Coronary artery (tissue), 2 donors: ENCODE data around the gene ENO3.
"Not testable (repeated sequence)": the region's sequence is repeated elsewhere in the genome, so short reads cannot be mapped to it uniquely, and the experiment has no call there.

ENCODE experiments used
- DNase-seq: peaks from one replicate; pipeline ENCODE4 v3.0.0-alpha.2; 2017; ENCODE audit warnings: low spot score
- H3K27ac ChIP-seq, 2 donors: fragments of 200-600 bp; sonication (generic); one replicate each; pipeline ENCODE4 v1.5.1; 2016 to 2019
- H3K4me3 ChIP-seq: fragments of 200-600 bp; sonication (generic); 2 replicates; pipeline ENCODE4 v1.5.1; 2016; ENCODE audit warnings: mild to moderate bottlenecking, moderate library complexity
- CTCF ChIP-seq: fragments of 200-600 bp; sonication (generic); IDR thresholded peaks from one replicate; pipeline ENCODE4 v1.5.1; 2019; ENCODE audit warnings: antibody characterized with exemption

Gene ENO3

GRCh38 chr17:4950746-4951204 is at the start of gene ENO3:
ENO3 (plus strand) TSS chr17:4951119; CDS start chr17:4951830, 711 bp downstream.
- peak within 1 kb of the TSS; percentile 99 for H3K4me3 ChIP-seq
- H3K27ac ChIP-seq, result peak within 1 kb of the TSS; percentile 97 to 99
- DNase-seq, result no peak
- TF ChIP-seq CTCF, result no peak

- Histone ChIP-seq H3K27ac (peak overlapping the region in 1 of 2 donors; percentile 42), H3K4me3 (no peak overlapping the region)
- no peak for TF ChIP-seq CTCF
- no peak for DNase-seq
Measured at GRCh38 chr17:4901648-4902344, 49.1 kb upstream of the ENO3 start.

GRCh38 chr17:4902540-4902939 is 48.4 kb upstream of the ENO3 start:
- Histone ChIP-seq H3K27ac (no peak overlapping the region), H3K4me3 (no peak overlapping the region)
- TF ChIP-seq CTCF, result no peak
- no peak for DNase-seq

GRCh38 chr17:4903051-4903818 is 47.7 kb upstream of the ENO3 start, which contains the start of gene CHRNE:
CHRNE (minus strand) TSS chr17:4903098; CDS start chr17:4903063, 35 bp downstream.
- Histone ChIP-seq H3K27ac (peak within 1 kb of the TSS in 1 of 2 donors; percentile 42), H3K4me3 (no peak within 1 kb of the TSS)
- no peak for DNase-seq
- peak; percentile 83 for TF ChIP-seq CTCF

- not testable (repeated sequence) for DNase-seq, H3K4me3 ChIP-seq, H3K27ac ChIP-seq
Measured at GRCh38 chr17:4906642-4907041, 44.3 kb upstream of the ENO3 start.

GRCh38 chr17:4908301-4908700 is 42.6 kb upstream of the ENO3 start:
- TF ChIP-seq CTCF, result no peak
- Histone ChIP-seq H3K27ac (peak overlapping the region in 1 of 2 donors; percentile 58), H3K4me3 (no peak overlapping the region)
- no peak for DNase-seq

GRCh38 chr17:4908711-4909496 is 42.0 kb upstream of the ENO3 start:
- H3K4me3 ChIP-seq, result peak overlapping the region; percentile 21
- H3K27ac ChIP-seq, result peak overlapping the region in 1 of 2 donors; percentile 58

More at GRCh38 chr17:4908711-4909496, 42.0 kb upstream of the ENO3 start:
- DNase-seq, result peak; percentile 92
- TF ChIP-seq CTCF, result peak; percentile 58
